HG02973 (cell line): ENCODE measurements around the gene GRIK3.
"Not testable (repeated sequence)": the region's sequence is repeated elsewhere in the genome, so short reads cannot be mapped to it uniquely, and the experiment has no call there.

Source experiments
- ATAC-seq: cut with Tn5 transposase; IDR thresholded peaks from one replicate; pipeline ENCODE4 v1.9.1; 2021; ENCODE audit warnings: moderate library complexity; ENCODE audit not compliant: unreplicated experiment

Gene GRIK3

DNA sequence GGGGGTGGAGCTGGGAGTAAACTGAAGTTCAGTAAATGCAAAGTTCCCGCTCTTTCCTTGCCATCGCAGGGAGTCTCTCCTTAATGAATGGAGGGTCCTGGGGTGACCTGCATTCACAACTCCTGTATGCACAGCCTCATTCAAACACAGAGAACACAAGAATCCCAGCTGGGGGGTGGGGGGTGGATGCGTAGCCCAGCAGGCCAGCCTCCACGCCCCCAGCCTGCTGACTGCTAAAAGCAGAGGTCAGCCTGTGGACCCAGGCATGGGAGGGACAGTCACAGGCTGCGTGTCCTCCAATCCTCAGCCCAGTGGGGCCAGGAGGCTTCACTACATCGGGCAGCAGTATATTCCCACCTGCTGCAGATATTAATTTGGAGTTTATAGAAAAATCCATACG, 263.1 kb downstream of the GRIK3 start:
- no peak for ATAC-seq

DNA sequence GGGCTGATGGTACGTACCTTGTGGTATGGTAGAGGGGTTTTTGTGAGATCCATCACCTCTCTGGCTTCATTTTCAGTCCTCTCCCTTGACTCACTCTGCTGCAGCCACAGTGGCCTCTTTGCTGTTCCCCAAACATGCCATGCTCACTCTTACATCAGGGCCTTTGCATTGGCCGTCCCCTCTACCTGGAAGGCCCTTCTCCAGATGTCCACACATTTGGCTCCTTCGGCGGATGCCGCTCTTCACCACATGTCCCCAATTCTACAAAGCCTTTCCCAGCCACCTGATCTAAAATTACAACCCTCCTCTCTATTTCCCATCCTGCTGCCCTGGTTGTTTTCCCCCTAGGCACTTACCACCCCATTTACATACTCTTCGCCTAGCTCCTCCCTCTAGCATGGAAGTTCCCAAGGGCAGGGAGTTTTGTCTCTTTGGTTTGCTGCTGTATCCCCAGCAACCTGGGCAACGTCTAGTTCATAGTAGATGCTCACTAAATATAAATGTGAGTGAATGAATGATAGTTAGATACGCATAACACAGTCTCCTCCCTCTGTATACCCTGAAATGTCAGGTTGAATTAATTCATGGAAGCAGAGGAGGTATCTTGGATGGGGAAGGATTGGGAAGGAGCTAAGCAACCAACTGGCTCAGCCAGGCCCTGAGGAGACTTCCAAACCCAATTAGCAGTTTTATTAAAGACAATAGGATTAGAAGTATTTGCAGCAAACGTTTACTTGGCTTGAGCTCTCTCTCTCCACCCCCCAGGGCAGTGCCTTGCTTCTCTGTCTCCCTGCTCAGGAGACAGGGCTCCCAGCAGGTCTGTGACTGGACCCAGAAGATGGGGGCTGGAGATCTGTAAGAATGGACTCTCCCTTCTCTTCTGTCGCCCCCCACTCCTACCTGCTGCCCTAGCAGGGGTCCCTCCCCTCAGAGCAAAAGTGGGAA, 264.2 kb downstream of the GRIK3 start:
- no peak for ATAC-seq

DNA sequence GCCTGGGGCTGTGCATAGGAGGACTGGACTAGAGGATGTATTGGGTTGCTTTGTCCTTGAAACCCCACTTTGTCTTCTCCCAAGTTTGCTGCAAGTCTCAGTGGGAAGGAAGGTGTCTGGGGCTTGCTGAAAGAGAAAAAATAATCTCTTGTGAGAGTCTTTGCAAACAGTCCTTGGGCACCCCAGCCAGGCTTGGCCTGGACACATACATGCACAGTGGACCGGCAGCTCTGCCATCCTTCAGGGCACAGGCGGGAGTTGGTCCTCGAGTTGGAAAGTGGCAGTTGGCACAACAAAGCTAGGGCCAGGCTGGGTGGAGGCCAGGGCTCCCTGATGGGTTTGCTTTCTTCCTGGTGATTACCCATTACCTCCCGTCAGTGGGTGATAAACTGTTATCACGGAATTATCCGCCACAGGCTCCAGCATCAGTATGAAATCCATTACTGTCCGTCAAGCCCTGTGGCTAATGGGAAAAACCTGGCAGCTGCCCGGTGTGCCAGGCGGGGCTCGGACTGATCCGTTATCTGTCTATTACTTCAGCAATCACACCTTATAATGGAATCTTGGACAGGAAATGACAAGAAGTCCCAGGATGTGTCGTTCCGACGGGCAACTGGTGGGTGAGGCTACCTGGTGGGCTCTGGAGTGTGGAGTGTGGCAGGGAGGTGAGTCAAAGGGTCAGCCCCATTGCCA, 265.7 kb downstream of the GRIK3 start:
- ATAC-seq: no peak

DNA sequence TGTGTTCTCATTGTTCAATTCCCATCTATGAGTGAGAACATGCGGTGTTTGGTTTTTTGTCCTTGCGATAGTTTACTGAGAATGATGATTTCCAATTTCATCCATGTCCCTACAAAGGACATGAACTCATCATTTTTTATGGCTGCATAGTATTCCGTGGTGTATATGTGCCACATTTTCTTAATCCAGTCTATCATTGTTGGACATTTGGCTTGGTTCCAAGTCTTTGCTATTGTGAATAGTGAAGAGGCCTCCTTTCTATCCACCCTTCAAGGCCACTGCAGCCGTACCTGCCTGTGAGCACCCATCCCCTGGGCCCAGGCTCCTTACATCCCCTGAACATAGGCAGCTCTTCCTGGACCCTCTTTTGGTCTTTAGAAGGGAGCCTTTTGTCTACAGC, 266.9 kb downstream of the GRIK3 start:
- ATAC-seq: not testable (repeated sequence)

DNA sequence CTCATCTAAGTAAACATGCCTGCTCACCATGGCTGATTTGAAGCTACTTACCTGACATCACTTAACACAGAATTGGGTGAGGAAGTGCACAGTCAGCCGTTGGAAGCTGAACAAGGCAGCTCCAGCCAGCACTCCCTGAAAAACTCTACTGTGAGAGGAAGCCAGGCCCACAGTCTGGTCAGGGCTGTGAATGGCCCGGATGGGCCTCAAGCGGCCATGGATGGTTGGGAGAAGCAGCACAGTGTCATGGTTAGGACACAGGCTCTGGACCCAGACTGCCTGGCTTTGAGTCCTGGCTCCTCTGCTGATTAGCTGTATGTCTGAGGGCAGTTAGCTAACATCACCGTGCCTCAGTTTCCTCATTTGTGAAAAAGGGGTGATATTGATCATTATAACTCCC, 267.8 kb downstream of the GRIK3 start:
- ATAC-seq: no peak

DNA sequence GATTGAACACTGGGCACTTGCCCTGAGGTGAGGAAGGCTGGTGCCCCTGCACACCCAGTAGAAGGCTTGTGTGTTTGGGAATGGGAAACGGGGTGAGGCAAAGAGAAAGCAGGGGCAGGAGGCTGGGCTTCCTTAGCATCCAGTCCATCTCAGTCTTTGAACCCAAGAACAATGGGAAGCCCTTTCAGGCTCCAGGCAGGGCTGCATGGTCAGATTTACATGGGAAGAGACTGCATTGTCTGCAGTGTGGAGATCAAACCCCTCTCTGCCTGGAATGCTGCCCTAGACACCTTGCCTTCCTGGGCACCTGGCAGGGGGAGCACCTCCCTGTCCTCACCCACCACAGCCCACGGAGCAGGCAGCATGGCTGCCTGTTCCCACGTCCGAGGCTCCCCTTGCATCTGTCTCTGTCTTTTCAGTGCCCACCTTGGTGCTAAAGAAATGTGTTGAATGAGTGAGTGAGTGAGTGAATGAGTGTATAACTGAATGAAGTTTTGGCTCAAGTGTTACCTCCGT, 268.5 kb downstream of the GRIK3 start:
- no peak for ATAC-seq

DNA sequence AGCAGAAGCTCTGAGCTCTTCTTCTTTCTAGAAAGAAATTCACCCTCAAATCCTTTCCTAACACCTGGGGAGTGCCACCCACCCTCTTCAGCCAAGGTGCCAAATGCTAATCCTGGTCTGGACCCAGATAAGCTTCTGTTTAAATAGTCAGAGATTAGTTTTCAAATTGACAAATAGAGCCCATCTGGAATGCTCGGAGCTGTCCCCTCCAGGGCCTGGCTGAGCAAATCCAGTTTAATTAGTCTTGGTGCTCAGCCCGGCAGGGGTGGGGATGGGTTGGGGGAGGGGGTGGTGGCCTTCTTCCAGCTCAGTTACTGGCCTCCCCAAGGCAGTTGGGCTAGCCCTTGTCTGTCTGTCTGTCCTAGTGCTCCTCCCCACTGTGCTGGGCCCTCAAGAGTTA, 269.5 kb downstream of the GRIK3 start:
- ATAC-seq: no peak

DNA sequence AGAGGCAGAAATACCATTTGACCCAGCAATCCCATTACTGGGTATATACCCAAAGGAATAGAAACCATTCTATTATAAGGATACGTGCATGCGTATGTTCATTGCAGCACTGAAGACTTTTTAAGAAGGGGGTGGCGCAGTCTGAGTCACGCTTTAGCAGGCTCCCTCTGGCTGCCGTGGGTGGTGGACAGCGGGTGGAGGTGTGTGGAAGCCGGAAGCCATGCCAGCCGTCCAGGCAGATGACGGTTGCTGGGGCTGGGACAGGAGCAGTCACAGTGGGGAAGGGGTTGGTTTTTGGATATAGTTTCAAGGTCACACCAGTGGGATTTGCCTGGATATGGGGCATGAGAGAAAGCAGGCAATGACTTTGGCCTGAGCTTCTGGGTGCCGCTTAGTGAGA, 270.5 kb downstream of the GRIK3 start:
- no peak for ATAC-seq

DNA sequence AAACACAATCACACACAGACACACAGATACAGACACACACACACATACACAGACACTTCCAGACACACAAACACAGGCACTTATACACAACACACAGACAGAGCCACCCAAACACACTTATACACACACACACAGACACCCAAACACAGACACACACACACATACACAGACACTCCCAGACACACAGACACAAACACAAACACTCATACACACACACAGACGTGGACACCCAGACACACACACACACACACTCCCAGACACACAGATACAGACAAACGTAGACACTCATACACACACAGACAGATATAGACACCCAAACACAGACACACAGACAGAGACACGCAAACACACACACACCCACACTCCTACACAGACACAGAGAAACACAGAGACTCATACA, 272.1 kb downstream of the GRIK3 start:
- ATAC-seq: no peak

DNA sequence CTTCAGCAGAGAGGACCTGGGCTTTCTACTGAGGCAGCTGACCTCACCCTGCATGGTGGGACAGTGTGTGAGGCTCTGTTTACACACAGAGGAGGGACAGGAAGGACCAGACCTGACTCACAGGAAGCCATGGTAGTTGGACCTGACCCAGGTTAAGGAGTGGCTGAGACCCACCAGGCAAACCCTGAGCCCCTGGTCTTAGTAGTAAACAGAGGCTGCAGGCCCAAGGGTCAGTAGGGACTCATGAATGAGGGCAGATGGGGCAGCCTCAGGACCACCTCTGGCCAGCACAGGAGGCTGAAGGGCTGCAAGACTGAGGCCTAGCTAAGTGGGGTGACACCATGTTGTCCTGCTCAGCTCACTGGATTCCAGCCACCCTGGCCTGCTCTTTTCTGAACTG, 273.2 kb downstream of the GRIK3 start:
- no peak for ATAC-seq

DNA sequence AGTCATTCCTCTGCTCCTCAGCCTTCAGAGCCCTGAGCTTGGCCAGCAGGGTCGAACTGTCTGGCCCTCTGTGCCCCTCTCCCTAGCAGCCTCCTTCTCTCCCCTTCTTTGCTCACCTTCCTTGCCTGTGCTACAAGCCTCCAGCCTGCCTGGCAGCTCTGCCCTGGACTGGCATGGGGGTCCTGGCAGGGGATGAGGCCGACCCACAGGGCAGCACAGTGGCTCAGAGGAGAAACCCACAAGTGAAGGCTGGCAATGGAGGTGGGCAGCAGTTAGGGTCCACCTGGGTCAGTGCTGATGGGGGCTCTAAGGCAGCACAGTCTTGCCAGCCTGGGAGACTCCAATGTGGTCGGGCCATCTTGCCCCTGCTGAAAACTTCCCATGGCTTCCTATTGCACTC, 274.2 kb downstream of the GRIK3 start:
- no peak for ATAC-seq

DNA sequence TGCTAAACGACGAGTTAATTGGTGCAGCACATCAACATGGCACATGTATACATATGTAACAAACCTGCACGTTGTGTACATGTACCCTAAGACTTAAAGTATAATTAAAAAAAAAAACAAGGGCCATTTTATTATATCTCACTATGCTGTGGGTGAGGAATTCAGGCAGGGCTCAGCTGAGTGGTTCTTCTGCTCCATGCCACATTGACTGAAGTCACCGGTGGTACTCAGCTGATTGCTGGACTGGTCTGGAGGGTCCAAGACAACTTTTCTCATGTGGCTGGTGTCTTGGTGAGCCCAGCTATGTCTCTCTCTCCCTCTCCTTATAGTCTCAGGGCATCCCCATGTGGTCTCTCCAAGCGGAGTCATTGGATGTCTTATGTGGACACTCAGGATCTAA, 275.0 kb downstream of the GRIK3 start:
- ATAC-seq: no peak

DNA sequence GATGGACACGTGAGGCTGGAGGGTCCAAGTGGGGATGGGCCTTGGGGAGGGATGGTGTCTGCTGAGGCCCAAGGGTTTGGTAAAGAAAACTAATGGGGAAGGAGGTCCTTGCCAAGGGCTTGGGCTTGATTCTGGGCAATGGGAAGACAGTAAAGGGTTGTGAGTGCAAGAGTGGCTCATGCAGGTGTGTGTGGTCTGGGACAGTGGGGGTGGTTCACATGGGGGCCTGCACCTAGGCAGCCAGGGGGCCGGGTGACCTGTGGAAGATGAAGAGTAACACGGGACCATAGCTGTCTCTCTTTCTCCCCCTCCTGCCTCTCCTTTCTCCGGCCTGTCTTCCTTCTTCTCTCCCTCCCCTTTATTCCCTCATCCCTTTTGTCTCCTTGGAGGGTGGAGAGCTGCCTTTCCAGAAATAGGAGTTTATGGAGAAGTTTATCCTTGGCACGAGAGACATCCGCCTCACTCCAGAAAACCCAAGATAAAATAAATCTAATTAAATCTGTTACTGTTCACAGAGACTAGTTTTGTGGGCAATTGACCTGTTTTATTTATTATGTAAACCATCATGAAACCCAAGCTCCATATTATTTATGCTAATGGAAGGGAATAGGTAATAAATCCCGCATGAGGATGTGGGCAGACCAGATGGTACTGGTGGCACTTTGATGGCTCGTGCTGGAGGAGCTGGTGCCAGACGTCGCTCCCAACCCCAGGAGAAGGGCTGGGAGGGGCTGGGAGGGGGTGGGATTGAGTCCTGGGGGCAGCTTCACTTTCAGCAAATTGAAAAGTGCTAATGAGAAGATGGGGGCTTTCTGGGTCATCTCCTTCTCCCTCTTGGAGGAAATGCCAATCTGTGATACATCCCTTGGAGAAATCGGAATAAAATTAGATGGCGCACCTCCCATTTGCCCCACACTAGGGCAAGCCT, 278.7 kb downstream of the GRIK3 start:
- ATAC-seq: no peak

DNA sequence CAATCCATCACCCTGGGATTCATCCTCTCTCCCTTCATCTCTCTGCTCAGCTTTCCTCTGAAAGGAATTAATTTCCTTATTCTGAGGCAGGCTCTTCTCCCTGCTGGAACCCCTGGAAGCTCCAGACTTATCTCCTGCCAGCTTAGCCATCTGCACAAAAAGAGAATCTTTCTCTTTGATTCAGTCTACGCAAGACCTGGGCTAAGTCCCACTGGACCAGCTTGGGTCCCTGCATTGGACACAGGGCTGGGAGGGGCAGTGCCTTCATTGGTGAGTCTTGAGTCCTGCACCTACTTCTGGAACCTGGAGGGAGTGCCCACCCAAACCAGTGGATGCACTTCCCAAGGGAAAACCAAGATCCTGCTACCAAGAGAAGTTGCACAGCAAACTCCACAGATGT, 279.9 kb downstream of the GRIK3 start:
- no peak for ATAC-seq

DNA sequence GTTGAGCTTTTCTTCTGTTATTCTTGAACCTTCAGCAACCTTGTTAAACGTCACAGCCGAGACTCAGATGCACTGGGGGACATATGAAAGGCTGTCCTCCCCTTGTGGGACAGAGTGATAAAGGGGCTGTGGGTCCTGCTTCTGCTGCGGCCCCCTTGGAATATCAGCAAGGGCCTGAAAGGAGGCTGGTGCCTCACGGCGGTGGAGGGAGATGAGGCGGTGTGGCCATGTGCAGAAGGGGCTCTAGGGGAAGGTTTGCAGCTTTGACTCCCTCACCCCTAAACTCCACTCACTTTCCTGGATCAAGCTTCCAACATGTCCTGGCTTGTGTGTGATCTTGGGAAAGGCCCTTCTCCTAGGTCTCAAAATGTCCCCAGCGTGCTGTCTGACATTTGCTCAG, 280.9 kb downstream of the GRIK3 start:
- no peak for ATAC-seq

DNA sequence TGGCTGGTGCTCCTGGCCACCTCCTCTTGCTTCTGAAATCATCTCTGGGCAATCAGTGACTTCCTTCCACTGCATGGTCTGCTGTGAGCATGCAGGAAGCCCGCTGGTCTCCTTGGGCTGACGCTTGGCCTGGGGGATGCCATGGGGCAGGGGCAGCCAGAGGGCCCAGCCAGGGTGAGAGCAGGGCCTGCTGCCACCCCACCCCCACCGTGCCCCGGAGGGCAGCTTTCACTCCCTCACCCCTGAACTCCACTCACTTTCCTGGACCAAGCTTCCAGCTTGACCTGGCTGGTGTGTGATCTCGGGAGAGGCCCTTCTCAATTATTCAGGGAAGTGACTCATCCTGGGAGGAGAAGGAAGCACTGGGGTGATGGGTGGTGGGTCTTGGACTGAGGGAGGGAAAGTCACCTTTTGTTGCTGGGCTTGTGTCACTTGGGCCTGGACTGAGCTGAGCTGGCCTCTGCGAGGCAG, 281.4 kb downstream of the GRIK3 start:
- ATAC-seq: no peak

DNA sequence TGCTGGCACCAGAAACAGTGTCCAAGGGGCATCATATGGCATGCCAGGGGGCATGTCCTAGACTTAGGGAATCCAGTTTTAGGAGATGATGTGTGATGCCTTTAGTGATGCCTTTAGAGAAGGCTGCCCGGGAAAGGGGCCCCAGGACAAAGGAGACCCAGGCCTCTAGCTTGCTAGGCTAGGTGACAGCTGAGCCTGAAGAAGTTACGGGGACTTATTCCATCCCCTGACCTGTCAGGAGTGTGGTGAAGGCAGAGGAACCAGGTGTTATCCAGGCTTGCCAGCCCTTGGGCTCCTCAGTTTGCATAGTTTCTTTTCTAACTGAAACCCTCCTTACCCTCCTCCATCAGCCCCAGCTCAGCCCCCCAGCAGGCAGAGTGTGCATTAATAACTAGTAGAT, 281.9 kb downstream of the GRIK3 start:
- no peak for ATAC-seq

DNA sequence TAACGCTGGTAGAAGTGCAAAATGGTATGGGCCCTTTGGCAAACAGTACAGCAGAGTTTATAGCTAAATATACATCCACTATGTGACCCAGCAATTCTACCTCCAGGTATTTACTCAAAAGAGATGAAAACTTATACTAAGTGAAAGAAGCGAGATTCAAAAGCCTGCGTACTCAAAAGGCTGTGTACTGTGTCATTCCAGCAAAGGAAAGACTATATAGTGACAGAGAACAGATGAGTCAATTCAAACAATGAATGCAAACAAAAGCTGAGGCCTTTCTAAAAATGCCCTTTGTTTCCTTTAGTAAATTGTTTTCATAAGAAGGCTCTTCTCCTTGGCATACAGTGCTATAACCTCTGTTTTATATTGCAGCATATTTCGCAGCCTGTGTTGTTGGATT, 282.8 kb downstream of the GRIK3 start:
- ATAC-seq: no peak

DNA sequence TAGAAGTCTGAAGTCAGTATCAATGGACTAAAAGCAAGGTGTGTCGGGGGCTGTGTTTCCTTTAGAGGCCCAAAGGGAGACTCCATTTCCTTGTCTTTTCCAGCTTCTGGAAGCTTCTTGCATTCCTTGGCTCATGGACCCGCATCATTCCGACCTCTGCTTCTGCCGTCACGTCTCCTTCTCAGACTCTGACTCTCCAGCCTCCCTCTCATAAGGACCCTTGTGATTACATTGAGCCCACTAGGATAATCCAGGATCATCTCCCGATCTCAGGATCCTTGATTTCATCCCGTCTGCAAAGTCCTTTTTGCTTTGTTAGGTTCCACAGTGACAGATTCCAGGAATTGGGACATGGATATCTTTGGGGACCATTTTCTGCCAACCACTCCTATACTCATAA, 285.8 kb downstream of the GRIK3 start:
- no peak for ATAC-seq
